ENCODE measurements around the gene ACADS. TPM values are rescaled to one million over a fixed set of nuclear protein-coding genes. Genes with fewer than 3 reads are reported as not detected.

Gene ACADS
- total and polyA plus RNA-seq, 9 of the 15 experiments (the other 6 are each of a cell fraction or from before 2014, with no cell fraction given): 0.06 to 20.3 (median 8.8) TPM

DNA sequence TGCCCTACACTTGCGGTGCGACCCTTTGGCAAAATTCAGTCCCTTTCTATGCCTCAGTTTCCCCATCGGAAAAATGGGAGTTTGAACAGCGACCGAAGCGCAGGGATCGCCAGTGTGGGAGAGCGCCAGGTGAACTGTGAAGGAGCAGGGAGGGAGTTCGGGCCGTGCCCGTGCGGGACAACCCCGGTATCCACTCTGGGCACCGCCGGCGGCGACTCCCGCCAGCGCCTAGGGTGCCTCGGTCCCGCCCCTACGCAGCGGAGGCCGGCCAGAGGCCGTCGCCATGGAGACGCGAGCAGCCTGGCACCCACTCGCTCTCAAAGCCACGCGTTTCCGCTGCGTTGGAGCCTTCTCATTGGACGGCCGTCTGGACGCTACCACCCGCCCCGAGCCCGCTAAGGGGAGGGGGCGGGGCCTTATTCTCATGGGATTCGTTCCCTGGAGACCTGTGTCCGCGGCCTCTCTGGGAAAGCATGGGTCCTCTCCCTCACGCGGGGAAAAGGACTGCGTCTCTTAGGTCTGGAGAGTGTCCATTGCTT lies 39.4 kb upstream of the ACADS start (continued):
- TF ChIP-seq, protein P1, sequence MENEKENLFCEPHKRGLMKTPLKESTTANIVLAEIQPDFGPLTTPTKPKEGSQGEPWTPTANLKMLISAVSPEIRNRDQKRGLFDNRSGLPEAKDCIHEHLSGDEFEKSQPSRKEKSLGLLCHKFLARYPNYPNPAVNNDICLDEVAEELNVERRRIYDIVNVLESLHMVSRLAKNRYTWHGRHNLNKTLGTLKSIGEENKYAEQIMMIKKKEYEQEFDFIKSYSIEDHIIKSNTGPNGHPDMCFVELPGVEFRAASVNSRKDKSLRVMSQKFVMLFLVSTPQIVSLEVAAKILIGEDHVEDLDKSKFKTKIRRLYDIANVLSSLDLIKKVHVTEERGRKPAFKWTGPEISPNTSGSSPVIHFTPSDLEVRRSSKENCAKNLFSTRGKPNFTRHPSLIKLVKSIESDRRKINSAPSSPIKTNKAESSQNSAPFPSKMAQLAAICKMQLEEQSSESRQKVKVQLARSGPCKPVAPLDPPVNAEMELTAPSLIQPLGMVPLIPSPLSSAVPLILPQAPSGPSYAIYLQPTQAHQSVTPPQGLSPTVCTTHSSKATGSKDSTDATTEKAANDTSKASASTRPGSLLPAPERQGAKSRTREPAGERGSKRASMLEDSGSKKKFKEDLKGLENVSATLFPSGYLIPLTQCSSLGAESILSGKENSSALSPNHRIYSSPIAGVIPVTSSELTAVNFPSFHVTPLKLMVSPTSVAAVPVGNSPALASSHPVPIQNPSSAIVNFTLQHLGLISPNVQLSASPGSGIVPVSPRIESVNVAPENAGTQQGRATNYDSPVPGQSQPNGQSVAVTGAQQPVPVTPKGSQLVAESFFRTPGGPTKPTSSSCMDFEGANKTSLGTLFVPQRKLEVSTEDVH (IDR thresholded peaks at IDR 0.05; ENCODE audit: low read depth, partially characterized antibody): no peak
- TF ChIP-seq ZNF197 (CRISPR knock-in tag; IDR thresholded peaks at IDR 0.05; ENCODE audit: low read depth) (no peak), KDM2B (CRISPR knock-in tag; IDR thresholded peaks at IDR 0.05) (no peak), SUPT5H (IDR thresholded peaks at IDR 0.05) (peak; percentile 55), ZBED1 (IDR thresholded peaks at IDR 0.05) (no peak), KAT2B (IDR thresholded peaks at IDR 0.05; ENCODE audit: low read depth, low read length) (no peak), ILK (tag; IDR thresholded peaks at IDR 0.05; ENCODE audit: borderline replicate concordance, low read depth) (no peak), POU5F1 (IDR thresholded peaks at IDR 0.05; ENCODE audit: borderline replicate concordance, low read depth, low read length, partially characterized antibody) (no peak), ZC3H4 (CRISPR knock-in tag; IDR thresholded peaks at IDR 0.05; ENCODE audit: borderline replicate concordance) (no peak), PHB (CRISPR knock-in tag; IDR thresholded peaks at IDR 0.05) (no peak), POLR2AphosphoS2 (IDR thresholded peaks at IDR 0.05; ENCODE audit: low read length) (no peak), RHOXF2B (CRISPR knock-in tag; conservative IDR thresholded peaks at IDR 0.05) (no peak), GTF2F1 (IDR thresholded peaks at IDR 0.05; ENCODE audit: low read depth, low read length) (no peak), NUFIP1 (IDR thresholded peaks at IDR 0.05; ENCODE audit: partially characterized antibody) (no peak)
- TF ChIP-seq, protein P2, sequence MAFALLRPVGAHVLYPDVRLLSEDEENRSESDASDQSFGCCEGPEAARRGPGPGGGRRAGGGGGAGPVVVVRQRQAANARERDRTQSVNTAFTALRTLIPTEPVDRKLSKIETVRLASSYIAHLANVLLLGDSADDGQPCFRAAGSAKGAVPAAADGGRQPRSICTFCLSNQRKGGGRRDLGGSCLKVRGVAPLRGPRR (CRISPR knock-in tag; IDR thresholded peaks at IDR 0.05): no peak
- TF ChIP-seq, protein P3, sequence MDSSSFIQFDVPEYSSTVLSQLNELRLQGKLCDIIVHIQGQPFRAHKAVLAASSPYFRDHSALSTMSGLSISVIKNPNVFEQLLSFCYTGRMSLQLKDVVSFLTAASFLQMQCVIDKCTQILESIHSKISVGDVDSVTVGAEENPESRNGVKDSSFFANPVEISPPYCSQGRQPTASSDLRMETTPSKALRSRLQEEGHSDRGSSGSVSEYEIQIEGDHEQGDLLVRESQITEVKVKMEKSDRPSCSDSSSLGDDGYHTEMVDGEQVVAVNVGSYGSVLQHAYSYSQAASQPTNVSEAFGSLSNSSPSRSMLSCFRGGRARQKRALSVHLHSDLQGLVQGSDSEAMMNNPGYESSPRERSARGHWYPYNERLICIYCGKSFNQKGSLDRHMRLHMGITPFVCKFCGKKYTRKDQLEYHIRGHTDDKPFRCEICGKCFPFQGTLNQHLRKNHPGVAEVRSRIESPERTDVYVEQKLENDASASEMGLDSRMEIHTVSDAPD (CRISPR knock-in tag; IDR thresholded peaks at IDR 0.05): no peak
- TF ChIP-seq, protein P4, sequence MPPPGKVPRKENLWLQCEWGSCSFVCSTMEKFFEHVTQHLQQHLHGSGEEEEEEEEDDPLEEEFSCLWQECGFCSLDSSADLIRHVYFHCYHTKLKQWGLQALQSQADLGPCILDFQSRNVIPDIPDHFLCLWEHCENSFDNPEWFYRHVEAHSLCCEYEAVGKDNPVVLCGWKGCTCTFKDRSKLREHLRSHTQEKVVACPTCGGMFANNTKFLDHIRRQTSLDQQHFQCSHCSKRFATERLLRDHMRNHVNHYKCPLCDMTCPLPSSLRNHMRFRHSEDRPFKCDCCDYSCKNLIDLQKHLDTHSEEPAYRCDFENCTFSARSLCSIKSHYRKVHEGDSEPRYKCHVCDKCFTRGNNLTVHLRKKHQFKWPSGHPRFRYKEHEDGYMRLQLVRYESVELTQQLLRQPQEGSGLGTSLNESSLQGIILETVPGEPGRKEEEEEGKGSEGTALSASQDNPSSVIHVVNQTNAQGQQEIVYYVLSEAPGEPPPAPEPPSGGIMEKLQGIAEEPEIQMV (tag; conservative IDR thresholded peaks at IDR 0.05; ENCODE audit: low read depth): no peak
- TF ChIP-seq, protein P5, sequence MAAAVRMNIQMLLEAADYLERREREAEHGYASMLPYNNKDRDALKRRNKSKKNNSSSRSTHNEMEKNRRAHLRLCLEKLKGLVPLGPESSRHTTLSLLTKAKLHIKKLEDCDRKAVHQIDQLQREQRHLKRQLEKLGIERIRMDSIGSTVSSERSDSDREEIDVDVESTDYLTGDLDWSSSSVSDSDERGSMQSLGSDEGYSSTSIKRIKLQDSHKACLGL (CRISPR knock-in tag; IDR thresholded peaks at IDR 0.05; ENCODE audit: borderline replicate concordance, poor library complexity, severe bottlenecking): no peak
- TF ChIP-seq, protein P6, sequence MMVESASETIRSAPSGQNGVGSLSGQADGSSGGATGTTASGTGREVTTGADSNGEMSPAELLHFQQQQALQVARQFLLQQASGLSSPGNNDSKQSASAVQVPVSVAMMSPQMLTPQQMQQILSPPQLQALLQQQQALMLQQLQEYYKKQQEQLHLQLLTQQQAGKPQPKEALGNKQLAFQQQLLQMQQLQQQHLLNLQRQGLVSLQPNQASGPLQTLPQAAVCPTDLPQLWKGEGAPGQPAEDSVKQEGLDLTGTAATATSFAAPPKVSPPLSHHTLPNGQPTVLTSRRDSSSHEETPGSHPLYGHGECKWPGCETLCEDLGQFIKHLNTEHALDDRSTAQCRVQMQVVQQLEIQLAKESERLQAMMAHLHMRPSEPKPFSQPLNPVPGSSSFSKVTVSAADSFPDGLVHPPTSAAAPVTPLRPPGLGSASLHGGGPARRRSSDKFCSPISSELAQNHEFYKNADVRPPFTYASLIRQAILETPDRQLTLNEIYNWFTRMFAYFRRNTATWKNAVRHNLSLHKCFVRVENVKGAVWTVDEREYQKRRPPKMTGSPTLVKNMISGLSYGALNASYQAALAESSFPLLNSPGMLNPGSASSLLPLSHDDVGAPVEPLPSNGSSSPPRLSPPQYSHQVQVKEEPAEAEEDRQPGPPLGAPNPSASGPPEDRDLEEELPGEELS (CRISPR knock-in tag; IDR thresholded peaks at IDR 0.05; ENCODE audit: borderline replicate concordance): no peak

Data from K562 (cell line).